ENCODE measurements around the gene KCNA1.

DNA sequence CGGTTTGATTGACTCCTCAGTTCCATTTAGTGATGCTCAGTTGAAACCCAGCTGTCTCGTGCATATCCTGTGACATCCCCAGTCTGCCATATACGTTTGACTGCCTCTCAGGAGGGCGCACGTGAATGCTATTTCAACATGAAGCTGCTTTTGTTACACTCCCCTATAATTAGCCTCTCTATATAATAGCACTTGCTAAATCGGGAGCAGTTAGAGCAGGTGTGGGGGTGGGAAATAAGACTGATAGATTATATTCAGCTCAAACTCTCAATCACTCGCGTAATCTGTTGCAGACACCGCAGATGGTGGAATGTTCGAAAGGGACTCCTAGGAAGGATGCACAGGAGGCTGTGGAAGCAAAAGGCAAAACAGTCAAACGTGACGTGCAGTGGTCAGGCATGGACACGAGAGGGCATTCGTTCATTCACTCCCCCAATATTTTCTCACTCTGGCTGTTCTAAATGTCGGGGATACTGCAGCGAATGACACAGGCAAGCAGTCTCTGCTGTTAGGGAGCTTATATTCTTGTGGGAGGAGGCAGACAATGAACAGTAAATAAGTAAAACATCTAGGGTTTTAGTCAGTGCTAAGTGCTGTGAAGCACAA, 29.8 kb downstream of the KCNA1 start:
- TF ChIP-seq POLR2A (IDR thresholded peaks at IDR 0.05; ENCODE audit: low read depth, low read length) (no peak), POLR2AphosphoS5 (IDR thresholded peaks at IDR 0.05; ENCODE audit: low read depth, low read length) (no peak), TAF1 (IDR thresholded peaks at IDR 0.05; ENCODE audit: low read depth, low read length) (no peak)
